Measurements from ENCODE around the gene ATAD3B. TPM values are rescaled to one million over a fixed set of nuclear protein-coding genes. Genes with fewer than 3 reads are reported as not detected.

Gene ATAD3B
- total RNA-seq, 1 experiment from 2014 or later, result 11.3 TPM

Other genes with a start within 250 kb of the ATAD3B start
- gene SDF4, start 239.8 kb upstream of the ATAD3B start, total RNA-seq (2014; rRNA removed; shearing (Covaris generic)), result 74.4 and 80.5 TPM in 2 replicates
- gene B3GALT6, start 239.5 kb upstream of the ATAD3B start, total RNA-seq (2014; rRNA removed; shearing (Covaris generic)), result 13.9 and 18.2 TPM in 2 replicates
- gene C1QTNF12, start 225.0 kb upstream of the ATAD3B start, total RNA-seq (2014; rRNA removed; shearing (Covaris generic)), result not detected in 2 replicates
- 54.3 and 61.9 TPM in 2 replicates for gene UBE2J2, start 197.9 kb upstream of the ATAD3B start, total RNA-seq (2014; rRNA removed; shearing (Covaris generic))
- gene SCNN1D, start 191.3 kb upstream of the ATAD3B start, total RNA-seq (2014; rRNA removed; shearing (Covaris generic)), result 0.39 and 0.84 TPM in 2 replicates
- 10.3 and 19.1 TPM in 2 replicates for gene ACAP3, start 163.8 kb upstream of the ATAD3B start, total RNA-seq (2014; rRNA removed; shearing (Covaris generic))
- 15.7 and 27.4 TPM in 2 replicates for gene PUSL1, start 163.2 kb upstream of the ATAD3B start, total RNA-seq (2014; rRNA removed; shearing (Covaris generic))
- 62.6 and 75.4 TPM in 2 replicates for gene INTS11, start 147.1 kb upstream of the ATAD3B start, total RNA-seq (2014; rRNA removed; shearing (Covaris generic))
- gene CPTP, start 147.0 kb upstream of the ATAD3B start, total RNA-seq (2014; rRNA removed; shearing (Covaris generic)), result 18.7 and 23.9 TPM in 2 replicates
- 0.48 and 0.68 TPM in 2 replicates for gene TAS1R3, start 140.5 kb upstream of the ATAD3B start, total RNA-seq (2014; rRNA removed; shearing (Covaris generic))
- 24.0 and 36.5 TPM in 2 replicates for gene DVL1, start 122.3 kb upstream of the ATAD3B start, total RNA-seq (2014; rRNA removed; shearing (Covaris generic))
- gene MXRA8, start 113.2 kb upstream of the ATAD3B start, total RNA-seq (2014; rRNA removed; shearing (Covaris generic)), result 4.0 and 4.1 TPM in 2 replicates
- 141 and 204 TPM in 2 replicates for gene AURKAIP1, start 96.6 kb upstream of the ATAD3B start, total RNA-seq (2014; rRNA removed; shearing (Covaris generic))
- 62.8 and 66.2 TPM in 2 replicates for gene CCNL2, start 72.4 kb upstream of the ATAD3B start, total RNA-seq (2014; rRNA removed; shearing (Covaris generic))
- gene MRPL20, start 64.5 kb upstream of the ATAD3B start, total RNA-seq (2014; rRNA removed; shearing (Covaris generic)), result 227 and 241 TPM in 2 replicates
- not detected in 2 replicates for gene ANKRD65, start 50.5 kb upstream of the ATAD3B start, total RNA-seq (2014; rRNA removed; shearing (Covaris generic))
- 5.6 and 5.7 TPM in 2 replicates for gene VWA1, start 36.1 kb upstream of the ATAD3B start, total RNA-seq (2014; rRNA removed; shearing (Covaris generic))
- gene ATAD3C, start 22.1 kb upstream of the ATAD3B start, total RNA-seq (2014; rRNA removed; shearing (Covaris generic)), result not detected in 2 replicates
- 24.9 and 39.2 TPM in 2 replicates for gene ATAD3A, start 40.4 kb downstream of the ATAD3B start, total RNA-seq (2014; rRNA removed; shearing (Covaris generic))
- not detected in 2 replicates for gene TMEM240, start 68.9 kb downstream of the ATAD3B start, total RNA-seq (2014; rRNA removed; shearing (Covaris generic))
- 77.3 and 86.5 TPM in 2 replicates for gene SSU72, start 103.1 kb downstream of the ATAD3B start, total RNA-seq (2014; rRNA removed; shearing (Covaris generic))
- gene FNDC10, start 128.4 kb downstream of the ATAD3B start, total RNA-seq (2014; rRNA removed; shearing (Covaris generic)), result 3.4 and 3.6 TPM in 2 replicates
- 12.0 and 18.4 TPM in 2 replicates for gene MIB2, start 143.7 kb downstream of the ATAD3B start, total RNA-seq (2014; rRNA removed; shearing (Covaris generic))
- 0.24 TPM in 1 of 2 replicates, not detected in the other for gene MMP23B, start 160.4 kb downstream of the ATAD3B start, total RNA-seq (2014; rRNA removed; shearing (Covaris generic))
- gene CDK11B, start 187.2 kb downstream of the ATAD3B start, total RNA-seq (2014; rRNA removed; shearing (Covaris generic)), result 10.0 and 10.7 TPM in 2 replicates
- gene SLC35E2B, start 221.0 kb downstream of the ATAD3B start, total RNA-seq (2014; rRNA removed; shearing (Covaris generic)), result 10.1 and 10.9 TPM in 2 replicates

All from RPMI7951 (cell line).